ENCODE results near the gene ANP32A.

ANP32A gene

GRCh38 chr15:68797599-68798345 is 22.9 kb downstream of the ANP32A start:
- no peak for DNase-seq (ENCODE audit: low spot score)

GRCh38 chr15:68797191-68797590 is 23.5 kb downstream of the ANP32A start:
- DNase-seq (ENCODE audit: low spot score), result no peak

DNA sequence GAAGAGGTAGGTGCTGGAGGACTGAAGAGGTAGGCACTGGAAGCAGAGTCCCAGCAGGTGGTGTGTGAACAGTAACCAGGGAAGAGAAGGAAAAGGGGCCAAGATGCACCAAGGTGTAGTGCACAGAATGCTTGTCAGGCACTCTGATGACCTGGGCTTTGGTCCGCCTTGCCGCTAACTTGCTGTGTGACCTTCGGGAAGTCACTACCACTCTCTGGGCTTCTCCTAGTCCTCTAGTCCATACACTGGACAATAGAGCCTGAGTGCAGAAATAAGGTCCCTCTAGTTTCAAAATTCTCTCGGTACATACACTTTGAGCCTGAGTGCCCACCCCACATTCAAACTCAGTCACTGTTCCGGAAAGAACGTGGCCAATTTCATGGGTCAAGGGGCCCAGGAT is 24.1 kb downstream of the ANP32A start:
- DNase-seq (ENCODE audit: low spot score), result no peak

DNA sequence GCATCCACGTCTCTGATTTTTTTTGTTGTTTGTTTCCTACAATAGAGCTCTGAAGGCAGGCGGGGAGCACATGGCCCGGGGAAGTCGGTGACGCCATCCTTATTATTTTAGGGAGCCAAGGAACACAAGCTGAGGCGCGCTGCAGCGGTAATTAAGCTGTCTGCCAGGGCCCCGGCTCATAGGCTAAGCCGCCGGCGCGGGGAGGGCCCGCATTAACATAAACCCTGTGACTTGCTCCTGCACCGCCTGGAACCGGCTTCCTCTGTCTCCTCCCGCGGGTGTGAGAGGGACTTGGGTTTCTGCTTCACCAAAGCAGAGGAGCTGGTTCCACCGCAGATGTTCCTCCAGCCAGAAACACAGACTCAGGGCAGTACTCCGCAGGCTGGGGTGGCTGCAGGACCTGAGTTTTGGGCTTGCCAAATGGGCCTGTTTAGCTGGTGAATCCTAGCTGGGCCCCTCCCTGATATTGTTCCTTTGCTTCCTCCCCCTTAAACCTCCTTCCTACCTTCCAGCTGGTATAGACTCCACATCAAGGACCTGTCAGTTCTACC is 25.3 kb downstream of the ANP32A start:
- peak; percentile 52 for DNase-seq (ENCODE audit: low spot score)

- no peak for DNase-seq (ENCODE audit: low spot score)
Observed at GRCh38 chr15:68794863-68795262, 25.8 kb downstream of the ANP32A start.

DNA sequence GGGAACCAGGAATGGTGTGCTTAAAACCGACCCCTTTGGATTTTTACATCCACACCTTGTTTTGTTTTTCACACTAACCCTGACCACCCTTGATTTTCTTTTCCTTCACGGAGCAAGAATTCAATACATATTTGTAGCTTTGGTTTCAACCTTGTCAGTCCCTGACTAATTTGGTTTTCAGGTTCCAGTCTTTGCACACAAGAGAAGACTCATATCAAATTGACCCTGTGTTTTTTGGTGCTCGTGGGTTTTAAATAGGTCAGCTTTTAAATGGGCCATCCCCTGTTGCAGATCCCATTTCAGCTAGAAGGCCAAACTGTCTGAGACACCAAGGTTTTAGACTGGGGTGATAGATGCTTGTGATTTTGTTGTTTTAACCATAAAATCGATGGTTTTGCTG is 26.4 kb downstream of the ANP32A start:
- DNase-seq (ENCODE audit: low spot score), result no peak

- DNase-seq (ENCODE audit: low spot score), result no peak
Observed at GRCh38 chr15:68793776-68794175, 26.9 kb downstream of the ANP32A start.

DNA sequence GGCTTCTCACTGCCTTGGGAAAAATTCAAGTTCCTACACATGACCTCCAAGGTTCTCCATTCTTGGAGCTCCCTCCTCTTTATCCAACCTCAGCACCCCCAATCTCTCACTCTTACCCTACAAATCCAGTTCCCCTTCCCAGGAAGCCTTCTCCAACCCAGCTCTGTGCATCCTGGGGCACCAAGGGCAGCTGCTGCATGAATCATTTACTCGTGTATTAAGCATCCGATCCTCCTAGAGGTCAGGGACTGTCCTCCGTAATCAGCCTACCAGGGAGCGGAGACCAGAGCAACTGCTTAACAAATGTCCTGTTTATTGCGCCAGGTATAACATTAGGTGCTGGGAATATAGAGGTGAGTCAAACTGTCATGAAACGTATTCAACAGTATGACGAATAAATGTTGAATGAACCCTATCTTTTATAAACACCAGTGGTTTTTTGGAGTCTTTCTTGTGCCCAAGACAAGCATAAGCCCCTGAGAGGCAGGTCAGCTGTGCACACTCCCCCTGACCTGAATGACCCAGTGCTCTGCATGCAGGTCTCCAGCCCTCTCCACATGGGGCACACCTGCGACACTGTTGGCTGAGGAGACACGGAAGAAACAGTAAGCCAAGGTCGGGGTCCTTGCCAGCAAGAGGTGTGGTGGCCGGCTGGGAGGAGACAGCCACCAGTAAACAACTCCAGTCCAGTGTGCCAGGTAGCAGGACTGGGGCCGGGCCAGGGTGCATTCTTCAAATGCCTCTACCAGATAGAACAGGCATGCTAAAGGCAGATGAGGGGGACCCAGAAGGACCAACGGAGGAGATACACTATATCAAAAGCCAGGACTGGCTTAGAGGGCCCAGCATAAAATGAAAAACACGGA is 27.6 kb downstream of the ANP32A start:
- DNase-seq (ENCODE audit: low spot score), result no peak

- peak; percentile 73 for DNase-seq (ENCODE audit: low spot score)
Observed at GRCh38 chr15:68791431-68792283, 29.0 kb downstream of the ANP32A start.

GRCh38 chr15:68790910-68791309 is 29.8 kb downstream of the ANP32A start:
- no peak for DNase-seq (ENCODE audit: low spot score)

GRCh38 chr15:68790242-68790575 is 30.5 kb downstream of the ANP32A start:
- DNase-seq (ENCODE audit: low spot score), result no peak

GRCh38 chr15:68789534-68790241 is 31.0 kb downstream of the ANP32A start:
- no peak for DNase-seq (ENCODE audit: low spot score)

GRCh38 chr15:68789091-68789490 is 31.6 kb downstream of the ANP32A start:
- DNase-seq (ENCODE audit: low spot score), result no peak

- DNase-seq (ENCODE audit: low spot score), result no peak
Observed at GRCh38 chr15:68788264-68788624, 32.5 kb downstream of the ANP32A start.

DNA sequence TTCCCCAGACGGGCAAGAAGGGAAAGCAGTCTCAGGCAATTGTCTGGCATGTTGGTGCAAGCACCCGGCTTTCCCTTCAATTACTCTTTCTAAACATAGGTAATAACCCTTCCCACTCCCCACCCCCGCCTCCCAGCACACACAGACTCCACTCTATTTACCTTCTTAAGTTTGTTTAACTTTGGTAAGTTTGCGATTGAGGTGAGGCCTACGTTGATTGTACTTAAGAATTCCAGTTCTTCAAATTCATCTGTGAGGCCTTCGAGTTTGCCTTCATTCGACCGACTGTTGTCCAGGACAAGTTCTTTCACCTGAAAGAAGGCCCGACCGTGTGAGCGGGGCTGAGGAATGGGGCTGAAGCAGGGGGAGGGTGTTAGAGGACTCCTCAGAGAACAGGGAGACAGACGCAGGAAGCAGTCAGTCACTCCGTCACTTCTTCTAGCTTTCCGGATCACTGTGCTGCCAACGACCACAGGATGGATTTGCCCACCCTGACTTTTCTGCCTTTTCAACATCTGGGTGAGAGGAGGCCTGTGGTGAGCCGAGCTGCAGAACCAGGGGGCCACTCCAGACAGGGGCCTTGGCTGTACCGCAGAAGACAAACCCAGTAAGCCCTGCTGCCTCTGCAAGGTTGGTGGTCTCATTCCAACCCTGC is 33.0 kb downstream of the ANP32A start:
- no peak for DNase-seq (ENCODE audit: low spot score)

DNA sequence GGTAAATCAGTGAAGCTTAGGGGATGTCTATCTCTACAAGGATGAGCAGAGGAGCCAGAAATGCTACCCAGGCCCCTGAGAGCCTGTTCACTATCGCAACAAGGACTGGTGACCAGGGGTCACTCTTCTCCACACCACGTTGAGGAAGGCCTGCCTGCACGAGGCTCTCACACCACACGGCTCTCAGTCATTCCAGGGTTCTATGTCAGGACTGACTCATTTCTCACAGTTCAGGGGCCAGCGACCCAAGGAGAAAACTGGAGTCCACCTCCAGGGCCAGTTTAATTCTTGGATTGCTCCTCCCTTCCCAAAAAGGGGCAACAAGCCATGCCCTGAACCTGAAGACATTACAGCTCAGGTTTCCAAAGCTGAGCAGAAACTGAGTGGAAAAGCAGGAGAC is 33.9 kb downstream of the ANP32A start:
- no peak for DNase-seq (ENCODE audit: low spot score)

DNA sequence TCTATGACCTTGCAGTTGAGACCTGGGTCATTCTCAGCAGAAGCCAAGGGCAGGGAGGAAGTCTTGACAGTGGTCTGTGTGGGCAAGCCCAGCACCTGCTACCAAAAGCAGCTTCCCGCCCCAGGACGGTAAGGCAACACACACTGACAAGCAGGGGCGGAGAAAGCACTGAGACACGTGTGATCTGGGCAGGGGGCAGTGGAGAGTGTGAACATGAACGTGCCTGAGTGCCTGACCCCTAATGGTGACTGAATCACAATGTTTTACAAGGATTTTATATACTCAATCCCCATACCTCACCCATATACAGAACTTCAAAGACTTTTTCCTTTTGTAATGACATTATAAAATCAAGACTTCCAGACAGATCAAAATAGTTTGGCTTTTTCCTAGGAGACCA is 35.2 kb downstream of the ANP32A start:
- no peak for DNase-seq (ENCODE audit: low spot score)

DNA sequence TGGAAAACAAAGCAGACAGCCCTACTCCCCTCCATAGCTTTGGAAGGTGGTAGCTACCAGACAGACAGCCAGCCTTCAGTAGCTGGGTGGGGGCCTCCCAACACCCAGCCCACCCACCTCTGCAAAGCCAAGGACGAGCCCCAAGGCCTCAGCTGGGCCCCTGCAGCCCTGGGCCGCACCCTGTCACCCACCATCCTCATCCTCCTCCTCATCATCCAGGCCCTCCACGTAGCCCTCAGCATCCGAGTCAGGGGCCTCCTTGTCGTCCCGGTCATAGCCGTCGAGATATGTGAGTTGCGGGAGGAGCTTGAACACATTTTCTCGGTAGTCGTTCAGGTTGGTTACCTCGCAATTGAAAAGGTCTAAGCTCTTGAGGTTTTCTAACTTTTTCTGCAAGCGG is 36.5 kb downstream of the ANP32A start:
- DNase-seq (ENCODE audit: low spot score), result no peak

GRCh38 chr15:68783226-68784058 is 37.3 kb downstream of the ANP32A start:
- DNase-seq (ENCODE audit: low spot score), result peak; percentile 67

- no peak for DNase-seq (ENCODE audit: low spot score)
Observed at GRCh38 chr15:68782589-68783161, 38.0 kb downstream of the ANP32A start.
